Activated naive CD4-positive, alpha-beta T cell treated with anti-CD3 and anti-CD28 coated beads, Interleukin-2, amount 50 U/mL, for 72 hours (primary cell): ENCODE results near the gene DHCR7. TPM values are rescaled to one million over a fixed set of nuclear protein-coding genes. Genes with fewer than 3 reads are reported as not detected.

Source experiments
- ATAC-seq, 2 donors: fragments of 150-1000 bp; cut with Tn5 transposase; 2 replicates each; pipeline ENCODE4 v1.10.0; 2021; ENCODE audit warnings: mild to moderate bottlenecking in 2 of 2, moderate library complexity in 2 of 2
- DNase-seq, 2 donors: peaks; one replicate each; pipeline ENCODE4 v3.0.0; 2021 to 2022; ENCODE audit warnings: low spot score in 2 of 2
- H3K27ac Mint-ChIP-seq, 2 donors: one replicate each; pipeline ENCODE4 v1.8.0; 2022; ENCODE audit warnings: mild to moderate bottlenecking in 2 of 2, mixed read lengths in 2 of 2
- H3K36me3 Mint-ChIP-seq, 2 donors: one replicate each; pipeline ENCODE4 v1.8.0; 2022; ENCODE audit warnings: mixed read lengths in 2 of 2
- H3K9me3 Mint-ChIP-seq, 2 donors: one replicate each; pipeline ENCODE4 v1.8.0; 2022; ENCODE audit warnings: mixed read lengths in 2 of 2
- total RNA-seq, 2 donors: library from RNA; stranded (reverse); gene quantifications; one replicate each; pipeline ENCODE4 v1.2.3, GENCODE V29; 2022

Gene DHCR7
- total RNA-seq, 2 donors from 2014 or later: 41.4 to 54.1 TPM

DNA sequence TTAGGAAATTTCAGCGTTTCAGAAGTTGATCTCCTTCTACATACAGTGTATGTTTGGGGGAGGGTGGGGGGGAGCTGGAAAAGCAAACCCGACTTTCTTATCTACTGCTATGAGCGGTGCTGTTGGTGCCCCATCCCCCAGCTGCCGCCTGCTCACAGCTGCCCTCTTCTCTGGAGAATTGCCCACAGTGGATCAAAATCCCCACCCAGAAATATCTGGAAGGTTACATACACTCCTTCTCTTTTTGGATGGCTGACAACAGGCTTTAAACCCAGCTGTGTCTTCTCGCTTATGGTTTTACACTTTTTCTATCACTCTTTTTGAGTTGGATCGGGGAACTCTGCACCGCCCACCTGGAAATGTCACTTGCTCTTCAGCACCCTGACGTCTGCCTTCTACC, 56.4 kb downstream of the DHCR7 start:
- peaks cover 7 to 17% of the 10 kb centered on the region in 2 donors for H3K9me3 Mint-ChIP-seq
- no peak for DNase-seq
- H3K36me3 Mint-ChIP-seq: no peaks in the 10 kb centered on the region
- H3K27ac Mint-ChIP-seq: no peak overlapping the region
- no peak for ATAC-seq

DNA sequence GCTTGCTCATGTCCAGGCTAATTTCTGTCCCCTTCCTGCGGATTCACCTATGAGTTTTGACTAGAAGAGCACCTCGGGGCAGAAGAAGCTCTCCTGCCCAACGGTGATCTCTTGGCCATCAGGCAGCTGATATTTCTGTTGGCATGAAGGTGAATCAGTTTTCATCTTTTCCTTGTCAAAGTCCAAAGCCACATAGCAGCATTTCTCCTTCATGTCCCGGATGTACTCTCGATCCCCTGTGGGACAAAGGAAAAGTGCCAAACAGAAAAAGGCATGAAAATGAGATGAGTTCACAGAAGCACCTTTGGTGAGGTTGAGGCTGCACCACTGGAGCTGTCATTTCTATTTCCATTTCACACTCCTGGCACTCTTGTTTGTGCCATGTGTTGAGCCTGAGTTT, 56.8 kb downstream of the DHCR7 start:
- no peaks in the 10 kb centered on the region for H3K36me3 Mint-ChIP-seq
- no peak for DNase-seq
- no peak for ATAC-seq
- peaks cover 7 to 17% of the 10 kb centered on the region in 2 donors for H3K9me3 Mint-ChIP-seq
- no peak overlapping the region for H3K27ac Mint-ChIP-seq

DNA sequence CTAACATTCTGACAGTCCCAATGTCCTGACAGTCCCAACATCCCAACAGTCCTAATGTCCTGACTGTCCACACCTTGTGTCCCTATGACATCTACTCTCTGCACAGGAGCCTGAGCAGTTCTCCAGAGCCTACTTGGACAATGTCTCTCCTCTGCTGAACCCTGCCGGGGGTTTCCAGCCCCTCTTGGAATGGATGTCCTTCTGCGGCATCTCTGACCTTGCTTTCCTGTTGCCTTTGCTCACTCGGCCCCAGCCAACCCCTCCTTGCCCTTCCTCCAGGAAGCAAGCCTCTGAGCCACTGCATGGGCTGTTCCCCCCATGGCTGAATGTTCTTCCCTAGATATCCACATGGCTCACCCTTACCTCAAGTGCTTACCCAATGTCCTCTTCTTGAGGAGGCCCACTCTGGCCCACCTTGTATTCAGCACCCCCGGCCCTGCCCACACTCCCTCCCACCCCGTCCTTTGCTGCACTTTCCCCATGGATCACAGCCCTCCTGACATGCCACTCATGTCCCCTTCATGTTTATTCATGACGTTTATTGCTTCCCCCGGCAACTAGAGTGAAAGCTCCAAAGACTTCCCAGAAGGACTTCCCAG, 59.5 kb downstream of the DHCR7 start:
- H3K27ac Mint-ChIP-seq: no peak overlapping the region
- peaks cover 7 to 17% of the 10 kb centered on the region in 2 donors for H3K9me3 Mint-ChIP-seq
- DNase-seq: no peak
- no peaks in the 10 kb centered on the region for H3K36me3 Mint-ChIP-seq
- ATAC-seq: peak in 1 of 2 donors; percentile 18

DNA sequence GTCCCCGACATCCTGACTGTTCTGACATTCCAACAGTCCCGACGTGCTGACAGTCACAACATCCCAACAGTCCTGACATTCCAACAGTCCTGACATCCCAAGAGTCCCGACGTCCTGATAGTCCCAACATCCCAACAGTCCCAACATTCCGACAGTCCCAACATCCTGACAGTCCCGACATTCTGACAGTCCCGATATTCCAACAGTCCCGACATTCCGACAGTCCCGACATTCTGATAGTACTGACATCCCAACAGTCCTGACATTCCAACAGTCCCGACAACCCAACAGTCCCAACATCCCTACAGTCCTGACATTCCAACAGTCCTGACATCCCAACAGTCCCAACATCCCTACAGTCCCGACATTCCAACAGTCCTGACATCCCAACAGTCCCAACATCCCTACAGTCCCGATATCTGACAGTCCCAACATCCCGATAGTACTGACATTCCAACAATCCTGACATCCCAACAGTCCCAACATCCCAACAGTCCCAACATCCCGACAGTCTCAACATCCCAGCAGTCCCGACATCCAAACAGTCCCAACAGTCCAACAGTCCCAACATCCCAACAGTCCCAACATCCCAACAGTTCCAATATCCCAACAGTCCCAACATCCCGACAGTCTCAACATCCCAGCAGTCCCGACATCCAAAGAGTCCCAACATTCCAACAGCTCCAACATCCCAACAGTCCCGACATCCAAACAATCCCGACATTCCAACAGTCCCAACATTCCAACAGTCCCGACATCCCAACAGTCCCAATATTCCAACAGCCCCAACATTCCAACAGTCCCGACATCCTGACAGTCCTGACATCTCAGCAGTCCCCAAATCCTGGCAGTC, 60.2 kb downstream of the DHCR7 start:
- no peak for DNase-seq
- no peak overlapping the region for H3K27ac Mint-ChIP-seq
- no peak for ATAC-seq
- no peaks in the 10 kb centered on the region for H3K36me3 Mint-ChIP-seq
- peaks cover 7 to 17% of the 10 kb centered on the region in 2 donors for H3K9me3 Mint-ChIP-seq

DNA sequence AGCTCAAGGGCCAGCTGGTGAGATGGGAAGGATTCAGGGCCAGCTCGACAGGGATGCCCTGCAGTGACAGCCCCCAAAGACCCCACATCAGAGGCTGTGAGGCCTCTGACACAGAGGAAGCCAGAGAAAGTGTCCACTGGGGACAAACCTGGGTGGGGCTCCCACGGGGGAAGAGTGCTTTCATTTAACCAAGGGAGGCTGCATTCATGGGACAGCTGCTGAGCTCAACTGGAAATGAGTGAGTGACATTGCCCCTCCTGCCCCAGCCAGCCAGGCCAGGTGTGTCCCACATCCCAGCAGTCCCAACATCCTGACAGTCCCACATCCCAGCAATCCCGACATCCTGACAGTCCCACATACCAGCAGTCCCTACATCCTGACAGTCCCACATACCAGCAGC, 61.0 kb downstream of the DHCR7 start:
- no peak for ATAC-seq
- H3K36me3 Mint-ChIP-seq: no peaks in the 10 kb centered on the region
- no peak overlapping the region for H3K27ac Mint-ChIP-seq
- peaks cover 7 to 17% of the 10 kb centered on the region in 2 donors for H3K9me3 Mint-ChIP-seq
- DNase-seq: no peak

DNA sequence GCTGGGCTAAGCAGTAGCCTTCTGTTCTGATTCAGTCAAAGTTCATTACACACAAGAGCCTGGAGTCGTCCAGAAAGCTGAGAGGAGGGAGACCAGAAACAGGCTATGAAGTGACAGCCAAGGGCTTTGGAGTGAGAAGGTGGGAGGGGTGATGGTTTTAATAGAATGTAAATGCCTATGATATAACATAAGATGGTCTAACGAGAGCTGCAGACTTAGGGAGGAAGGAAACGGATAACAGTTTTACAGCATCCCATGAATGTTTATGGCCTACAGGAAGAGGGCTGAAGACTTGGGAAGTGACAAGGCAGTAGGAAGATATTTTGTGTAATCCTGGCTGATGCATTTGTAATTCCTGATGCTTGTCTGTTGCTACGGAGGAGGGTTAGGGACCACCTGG, 62.0 kb downstream of the DHCR7 start:
- H3K9me3 Mint-ChIP-seq: peaks cover 12 to 20% of the 10 kb centered on the region in 2 donors
- no peak for ATAC-seq
- H3K27ac Mint-ChIP-seq: no peak overlapping the region

GRCh38 chr11:71385091-71385490, 63.1 kb downstream of the DHCR7 start:
- DNase-seq (no peak), ATAC-seq (no peak)
- Mint-ChIP-seq H3K36me3 (no peaks in the 10 kb centered on the region), H3K9me3 (peaks cover 12 to 20% of the 10 kb centered on the region in 2 donors), H3K27ac (no peak overlapping the region)

More for the DNA sequence above, 62.0 kb downstream of the DHCR7 start:
- DNase-seq: no peak
- H3K36me3 Mint-ChIP-seq: no peaks in the 10 kb centered on the region

DNA sequence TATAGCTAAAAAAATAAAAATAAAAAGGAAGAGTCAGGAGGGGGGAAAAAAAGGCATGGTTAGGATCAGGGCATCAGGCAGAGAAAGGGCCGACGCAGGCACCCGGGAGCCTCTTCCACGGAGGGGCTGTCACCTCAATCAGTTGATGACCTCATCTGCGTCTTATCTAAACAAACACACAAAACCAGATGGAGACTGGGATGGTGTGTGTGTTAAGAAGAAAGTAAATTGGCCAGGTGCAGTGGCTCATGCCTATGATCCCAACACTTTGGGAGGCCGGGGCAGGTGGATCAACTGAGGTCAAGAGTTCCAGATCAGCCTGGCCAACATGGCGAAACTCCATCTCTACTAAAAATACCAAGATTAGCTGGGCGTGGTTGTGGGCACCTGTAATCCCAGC, 63.6 kb downstream of the DHCR7 start:
- H3K27ac Mint-ChIP-seq: no peak overlapping the region
- DNase-seq (no peak), ATAC-seq (no peak)
- no peaks in the 10 kb centered on the region for H3K36me3 Mint-ChIP-seq
- peaks cover 12 to 20% of the 10 kb centered on the region in 2 donors for H3K9me3 Mint-ChIP-seq

Other genes with a start within 250 kb of the DHCR7 start
- gene SHANK2, start 195.8 kb downstream of the DHCR7 start, total RNA-seq: not detected
- gene NADSYN1, start 4.8 kb upstream of the DHCR7 start, total RNA-seq: 100 to 1,000 TPM; 102 to 135 TPM
- gene KRTAP5-7, start 78.9 kb upstream of the DHCR7 start, total RNA-seq: not detected
- not detected for gene KRTAP5-8, start 89.6 kb upstream of the DHCR7 start, total RNA-seq
- gene KRTAP5-9, start 100.0 kb upstream of the DHCR7 start, total RNA-seq: not detected
- not detected for gene KRTAP5-10, start 117.2 kb upstream of the DHCR7 start, total RNA-seq
- gene KRTAP5-11, start 134.5 kb upstream of the DHCR7 start, total RNA-seq: not detected